ENCODE measurements around the gene SCAMP5.

SCAMP5 gene

GRCh38 chr15:74997141-74997540 lies 1.8 kb downstream of the SCAMP5 start:
- in situ Hi-C loops (cut with HindIII; ENCODE audit: low sequenced_read_pairs) = no loop called here
- no peak for DNase-seq (ENCODE audit: low read depth, low spot score)
- TF ChIP-seq, protein P1, sequence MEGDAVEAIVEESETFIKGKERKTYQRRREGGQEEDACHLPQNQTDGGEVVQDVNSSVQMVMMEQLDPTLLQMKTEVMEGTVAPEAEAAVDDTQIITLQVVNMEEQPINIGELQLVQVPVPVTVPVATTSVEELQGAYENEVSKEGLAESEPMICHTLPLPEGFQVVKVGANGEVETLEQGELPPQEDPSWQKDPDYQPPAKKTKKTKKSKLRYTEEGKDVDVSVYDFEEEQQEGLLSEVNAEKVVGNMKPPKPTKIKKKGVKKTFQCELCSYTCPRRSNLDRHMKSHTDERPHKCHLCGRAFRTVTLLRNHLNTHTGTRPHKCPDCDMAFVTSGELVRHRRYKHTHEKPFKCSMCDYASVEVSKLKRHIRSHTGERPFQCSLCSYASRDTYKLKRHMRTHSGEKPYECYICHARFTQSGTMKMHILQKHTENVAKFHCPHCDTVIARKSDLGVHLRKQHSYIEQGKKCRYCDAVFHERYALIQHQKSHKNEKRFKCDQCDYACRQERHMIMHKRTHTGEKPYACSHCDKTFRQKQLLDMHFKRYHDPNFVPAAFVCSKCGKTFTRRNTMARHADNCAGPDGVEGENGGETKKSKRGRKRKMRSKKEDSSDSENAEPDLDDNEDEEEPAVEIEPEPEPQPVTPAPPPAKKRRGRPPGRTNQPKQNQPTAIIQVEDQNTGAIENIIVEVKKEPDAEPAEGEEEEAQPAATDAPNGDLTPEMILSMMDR (IDR thresholded peaks at IDR 0.05; ENCODE audit: low read depth, low read length) = no peak
- no peak overlapping the region for H3K4me3 ChIP-seq (ENCODE audit: low read depth, low read length)

GRCh38 chr15:74997543-74997942 lies 2.2 kb downstream of the SCAMP5 start:
- TF ChIP-seq, protein P1 (IDR thresholded peaks at IDR 0.05; ENCODE audit: low read depth, low read length) = no peak
- DNase-seq (ENCODE audit: low read depth, low spot score) = no peak
- in situ Hi-C loops (cut with HindIII; ENCODE audit: low sequenced_read_pairs) = no loop called here
- H3K4me3 ChIP-seq (ENCODE audit: low read depth, low read length) = no peak overlapping the region

- in situ Hi-C loops (cut with HindIII; ENCODE audit: low sequenced_read_pairs) = no loop called here
- DNase-seq (ENCODE audit: low read depth, low spot score) = no peak
- TF ChIP-seq, protein P1 (IDR thresholded peaks at IDR 0.05; ENCODE audit: low read depth, low read length) = no peak
- H3K4me3 ChIP-seq (ENCODE audit: low read depth, low read length) = no peak overlapping the region
Measured at GRCh38 chr15:75001310-75001709, 5.9 kb downstream of the SCAMP5 start.

DNA sequence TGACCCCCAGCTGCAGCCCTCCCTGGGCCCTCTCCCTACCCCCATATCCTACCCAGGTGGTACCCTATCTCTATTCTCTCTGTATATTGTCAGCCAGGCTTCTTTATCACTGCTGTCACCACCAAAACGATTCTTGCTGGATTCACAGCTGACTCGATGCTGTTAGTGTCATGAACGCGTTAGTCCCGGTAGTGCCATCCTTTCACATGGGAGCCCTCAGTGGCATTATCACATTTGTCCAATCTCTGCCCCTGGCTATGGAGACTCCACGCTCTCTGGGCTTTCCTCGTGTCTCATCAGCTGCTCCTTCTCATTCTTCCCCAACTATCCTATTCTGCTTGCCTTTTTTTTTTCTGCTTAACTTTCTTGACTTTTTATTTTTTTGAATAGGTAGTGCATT lies 7.0 kb downstream of the SCAMP5 start:
- H3K4me3 ChIP-seq (ENCODE audit: low read depth, low read length) = no peak overlapping the region
- in situ Hi-C loops (cut with HindIII; ENCODE audit: low sequenced_read_pairs) = no loop called here

GRCh38 chr15:75007216-75007615 lies 11.9 kb downstream of the SCAMP5 start:
- no peak for DNase-seq (ENCODE audit: low read depth, low spot score)
- TF ChIP-seq, protein P1 (IDR thresholded peaks at IDR 0.05; ENCODE audit: low read depth, low read length) = no peak
- no peak overlapping the region for H3K4me3 ChIP-seq (ENCODE audit: low read depth, low read length)
- in situ Hi-C loops (cut with HindIII; ENCODE audit: low sequenced_read_pairs) = no loop called here

More for the DNA sequence above, 7.0 kb downstream of the SCAMP5 start:
- TF ChIP-seq, protein P1 (IDR thresholded peaks at IDR 0.05; ENCODE audit: low read depth, low read length) = no peak
- DNase-seq (ENCODE audit: low read depth, low spot score) = no peak

GRCh38 chr15:75008221-75008625 lies 12.9 kb downstream of the SCAMP5 start:
- in situ Hi-C loops (cut with HindIII; ENCODE audit: low sequenced_read_pairs) = no loop called here
- no peak for DNase-seq (ENCODE audit: low read depth, low spot score)
- no peak overlapping the region for H3K4me3 ChIP-seq (ENCODE audit: low read depth, low read length)
- TF ChIP-seq, protein P1 (IDR thresholded peaks at IDR 0.05; ENCODE audit: low read depth, low read length) = no peak
